ENCODE data around the gene AUTS2.

Gene AUTS2

GRCh38 chr7:70608229-70608628 lies 1010.0 kb downstream of the AUTS2 start:
- Histone ChIP-seq H3K9me3 (ENCODE audit: control insufficient read depth in 5 of 5, low read length in 5 of 5) (peaks cover 0 to 14% (median 7%) of the 10 kb centered on the region in 5 donors), H3K4me3 (ENCODE audit: low read depth in 1 of 5, low read length in 5 of 5) (no peak overlapping the region), H3K36me3 (ENCODE audit: control insufficient read depth in 5 of 5, insufficient read depth in 5 of 5, low read length in 5 of 5) (peaks cover 0 to 7% (median 5%) of the 10 kb centered on the region in 5 donors), H3K27ac (ENCODE audit: low read depth, low read length) (no peak overlapping the region), H3K9ac (ENCODE audit: low read length in 5 of 5) (no peak overlapping the region), H3K27me3 (ENCODE audit: control insufficient read depth in 5 of 5, insufficient read depth in 4 of 5, low read length in 5 of 5) (no peaks in the 10 kb centered on the region), H3K4me1 (ENCODE audit: control insufficient read depth in 5 of 5, insufficient read depth in 5 of 5, low read length in 5 of 5) (no peaks in the 10 kb centered on the region)

GRCh38 chr7:70612811-70613210 lies 1014.5 kb downstream of the AUTS2 start:
- no peak overlapping the region for H3K9ac ChIP-seq (ENCODE audit: low read length in 5 of 5)
- no peaks in the 10 kb centered on the region for H3K27me3 ChIP-seq (ENCODE audit: control insufficient read depth in 5 of 5, insufficient read depth in 4 of 5, low read length in 5 of 5)
- peaks cover 6 to 15% (median 11%) of the 10 kb centered on the region in 5 donors for H3K4me1 ChIP-seq (ENCODE audit: control insufficient read depth in 5 of 5, insufficient read depth in 5 of 5, low read length in 5 of 5)
- no peaks in the 10 kb centered on the region for H3K36me3 ChIP-seq (ENCODE audit: control insufficient read depth in 5 of 5, insufficient read depth in 5 of 5, low read length in 5 of 5)
- no peak overlapping the region for H3K27ac ChIP-seq (ENCODE audit: low read depth, low read length)
- H3K4me3 ChIP-seq (ENCODE audit: low read depth in 1 of 5, low read length in 5 of 5), result no peak overlapping the region
- no peaks in the 10 kb centered on the region for H3K9me3 ChIP-seq (ENCODE audit: control insufficient read depth in 5 of 5, low read length in 5 of 5)

- Histone ChIP-seq H3K27me3 (ENCODE audit: control insufficient read depth in 5 of 5, insufficient read depth in 4 of 5, low read length in 5 of 5) (no peaks in the 10 kb centered on the region), H3K4me1 (ENCODE audit: control insufficient read depth in 5 of 5, insufficient read depth in 5 of 5, low read length in 5 of 5) (peaks cover 6 to 15% (median 11%) of the 10 kb centered on the region in 5 donors), H3K27ac (ENCODE audit: low read depth, low read length) (no peak overlapping the region), H3K9me3 (ENCODE audit: control insufficient read depth in 5 of 5, low read length in 5 of 5) (no peaks in the 10 kb centered on the region), H3K9ac (ENCODE audit: low read length in 5 of 5) (no peak overlapping the region), H3K4me3 (ENCODE audit: low read depth in 1 of 5, low read length in 5 of 5) (peak overlapping the region in 1 of 5 donors; percentile 11), H3K36me3 (ENCODE audit: control insufficient read depth in 5 of 5, insufficient read depth in 5 of 5, low read length in 5 of 5) (no peaks in the 10 kb centered on the region)
Measured at GRCh38 chr7:70614237-70615045, 1016.2 kb downstream of the AUTS2 start.

GRCh38 chr7:70615066-70615606 lies 1016.9 kb downstream of the AUTS2 start:
- no peaks in the 10 kb centered on the region for H3K9me3 ChIP-seq (ENCODE audit: control insufficient read depth in 5 of 5, low read length in 5 of 5)
- H3K36me3 ChIP-seq (ENCODE audit: control insufficient read depth in 5 of 5, insufficient read depth in 5 of 5, low read length in 5 of 5), result no peaks in the 10 kb centered on the region
- no peak overlapping the region for H3K4me3 ChIP-seq (ENCODE audit: low read depth in 1 of 5, low read length in 5 of 5)
- no peaks in the 10 kb centered on the region for H3K27me3 ChIP-seq (ENCODE audit: control insufficient read depth in 5 of 5, insufficient read depth in 4 of 5, low read length in 5 of 5)
- H3K9ac ChIP-seq (ENCODE audit: low read length in 5 of 5), result no peak overlapping the region
- no peak overlapping the region for H3K27ac ChIP-seq (ENCODE audit: low read depth, low read length)
- peaks cover 6 to 15% (median 11%) of the 10 kb centered on the region in 5 donors for H3K4me1 ChIP-seq (ENCODE audit: control insufficient read depth in 5 of 5, insufficient read depth in 5 of 5, low read length in 5 of 5)

- Histone ChIP-seq H3K36me3 (ENCODE audit: control insufficient read depth in 5 of 5, insufficient read depth in 5 of 5, low read length in 5 of 5) (no peaks in the 10 kb centered on the region), H3K4me1 (ENCODE audit: control insufficient read depth in 5 of 5, insufficient read depth in 5 of 5, low read length in 5 of 5) (peaks cover 6 to 15% (median 11%) of the 10 kb centered on the region in 5 donors), H3K9ac (ENCODE audit: low read length in 5 of 5) (no peak overlapping the region), H3K9me3 (ENCODE audit: control insufficient read depth in 5 of 5, low read length in 5 of 5) (no peaks in the 10 kb centered on the region), H3K4me3 (ENCODE audit: low read depth in 1 of 5, low read length in 5 of 5) (no peak overlapping the region), H3K27me3 (ENCODE audit: control insufficient read depth in 5 of 5, insufficient read depth in 4 of 5, low read length in 5 of 5) (no peaks in the 10 kb centered on the region), H3K27ac (ENCODE audit: low read depth, low read length) (no peak overlapping the region)
Measured at GRCh38 chr7:70616211-70616610, 1017.9 kb downstream of the AUTS2 start.

GRCh38 chr7:70616821-70617220 lies 1018.5 kb downstream of the AUTS2 start:
- H3K27ac ChIP-seq (ENCODE audit: low read depth, low read length), result no peak overlapping the region
- H3K9ac ChIP-seq (ENCODE audit: low read length in 5 of 5), result no peak overlapping the region
- H3K9me3 ChIP-seq (ENCODE audit: control insufficient read depth in 5 of 5, low read length in 5 of 5), result no peaks in the 10 kb centered on the region
- no peak overlapping the region for H3K4me3 ChIP-seq (ENCODE audit: low read depth in 1 of 5, low read length in 5 of 5)
- H3K4me1 ChIP-seq (ENCODE audit: control insufficient read depth in 5 of 5, insufficient read depth in 5 of 5, low read length in 5 of 5), result peaks cover 6 to 15% (median 11%) of the 10 kb centered on the region in 5 donors
- no peaks in the 10 kb centered on the region for H3K27me3 ChIP-seq (ENCODE audit: control insufficient read depth in 5 of 5, insufficient read depth in 4 of 5, low read length in 5 of 5)
- H3K36me3 ChIP-seq (ENCODE audit: control insufficient read depth in 5 of 5, insufficient read depth in 5 of 5, low read length in 5 of 5), result no peaks in the 10 kb centered on the region

GRCh38 chr7:70618020-70618551 lies 1019.8 kb downstream of the AUTS2 start:
- Histone ChIP-seq H3K4me3 (ENCODE audit: low read depth in 1 of 5, low read length in 5 of 5) (no peak overlapping the region), H3K36me3 (ENCODE audit: control insufficient read depth in 5 of 5, insufficient read depth in 5 of 5, low read length in 5 of 5) (no peaks in the 10 kb centered on the region), H3K4me1 (ENCODE audit: control insufficient read depth in 5 of 5, insufficient read depth in 5 of 5, low read length in 5 of 5) (peaks cover 6 to 15% (median 11%) of the 10 kb centered on the region in 5 donors), H3K9ac (ENCODE audit: low read length in 5 of 5) (no peak overlapping the region), H3K27me3 (ENCODE audit: control insufficient read depth in 5 of 5, insufficient read depth in 4 of 5, low read length in 5 of 5) (no peaks in the 10 kb centered on the region), H3K9me3 (ENCODE audit: control insufficient read depth in 5 of 5, low read length in 5 of 5) (no peaks in the 10 kb centered on the region), H3K27ac (ENCODE audit: low read depth, low read length) (no peak overlapping the region)

GRCh38 chr7:70619130-70619529 lies 1020.9 kb downstream of the AUTS2 start:
- H3K9me3 ChIP-seq (ENCODE audit: control insufficient read depth in 5 of 5, low read length in 5 of 5), result no peaks in the 10 kb centered on the region
- H3K27ac ChIP-seq (ENCODE audit: low read depth, low read length), result no peak overlapping the region
- no peaks in the 10 kb centered on the region for H3K27me3 ChIP-seq (ENCODE audit: control insufficient read depth in 5 of 5, insufficient read depth in 4 of 5, low read length in 5 of 5)
- no peak overlapping the region for H3K9ac ChIP-seq (ENCODE audit: low read length in 5 of 5)
- peaks cover 6 to 12% (median 10%) of the 10 kb centered on the region in 5 donors for H3K4me1 ChIP-seq (ENCODE audit: control insufficient read depth in 5 of 5, insufficient read depth in 5 of 5, low read length in 5 of 5)
- no peak overlapping the region for H3K4me3 ChIP-seq (ENCODE audit: low read depth in 1 of 5, low read length in 5 of 5)
- no peaks in the 10 kb centered on the region for H3K36me3 ChIP-seq (ENCODE audit: control insufficient read depth in 5 of 5, insufficient read depth in 5 of 5, low read length in 5 of 5)

GRCh38 chr7:70619659-70620058 lies 1021.4 kb downstream of the AUTS2 start:
- H3K9me3 ChIP-seq (ENCODE audit: control insufficient read depth in 5 of 5, low read length in 5 of 5), result no peaks in the 10 kb centered on the region
- H3K36me3 ChIP-seq (ENCODE audit: control insufficient read depth in 5 of 5, insufficient read depth in 5 of 5, low read length in 5 of 5), result no peaks in the 10 kb centered on the region
- H3K27ac ChIP-seq (ENCODE audit: low read depth, low read length), result no peak overlapping the region
- no peaks in the 10 kb centered on the region for H3K27me3 ChIP-seq (ENCODE audit: control insufficient read depth in 5 of 5, insufficient read depth in 4 of 5, low read length in 5 of 5)
- peaks cover under 1 to 6% (median 5%) of the 10 kb centered on the region in 5 donors for H3K4me1 ChIP-seq (ENCODE audit: control insufficient read depth in 5 of 5, insufficient read depth in 5 of 5, low read length in 5 of 5)
- no peak overlapping the region for H3K9ac ChIP-seq (ENCODE audit: low read length in 5 of 5)
- no peak overlapping the region for H3K4me3 ChIP-seq (ENCODE audit: low read depth in 1 of 5, low read length in 5 of 5)

- H3K9me3 ChIP-seq (ENCODE audit: control insufficient read depth in 5 of 5, low read length in 5 of 5), result no peaks in the 10 kb centered on the region
- no peaks in the 10 kb centered on the region for H3K27me3 ChIP-seq (ENCODE audit: control insufficient read depth in 5 of 5, insufficient read depth in 4 of 5, low read length in 5 of 5)
- no peak overlapping the region for H3K27ac ChIP-seq (ENCODE audit: low read depth, low read length)
- H3K36me3 ChIP-seq (ENCODE audit: control insufficient read depth in 5 of 5, insufficient read depth in 5 of 5, low read length in 5 of 5), result no peaks in the 10 kb centered on the region
- no peaks in the 10 kb centered on the region for H3K4me1 ChIP-seq (ENCODE audit: control insufficient read depth in 5 of 5, insufficient read depth in 5 of 5, low read length in 5 of 5)
- H3K4me3 ChIP-seq (ENCODE audit: low read depth in 1 of 5, low read length in 5 of 5), result no peak overlapping the region
- H3K9ac ChIP-seq (ENCODE audit: low read length in 5 of 5), result no peak overlapping the region
Measured at GRCh38 chr7:70620333-70621055, 1022.2 kb downstream of the AUTS2 start.
